H9 (cell line): ENCODE measurements around the gene HBD. TPM values are rescaled to one million over a fixed set of nuclear protein-coding genes. Genes with fewer than 3 reads are reported as not detected.

Experiments
- DNase-seq: peaks from one replicate; pipeline ENCODE4 v3.0.0-alpha.2; 2017
- H2AFZ ChIP-seq: one replicate; pipeline ENCODE4 v1.6.1; 2013; ENCODE audit warnings: mild to moderate bottlenecking, low read length, control low read depth, moderate library complexity
- H2AK5ac ChIP-seq: 2 replicates; pipeline ENCODE4 v1.6.1; 2013; ENCODE audit warnings: low read length, control low read depth, mixed read lengths; ENCODE audit not compliant: insufficient read length
- H2BK120ac ChIP-seq: one replicate; pipeline ENCODE4 v1.6.1; 2013; ENCODE audit warnings: low read depth, mild to moderate bottlenecking, low read length, control low read depth, inconsistent platforms; ENCODE audit not compliant: poor library complexity, severe bottlenecking
- H2BK12ac ChIP-seq: 2 replicates; pipeline ENCODE4 v1.6.1; 2013; ENCODE audit warnings: low read length, control low read depth, mixed read lengths, low read depth; ENCODE audit not compliant: insufficient read length
- H2BK15ac ChIP-seq: 2 replicates; pipeline ENCODE4 v1.6.1; 2013; ENCODE audit warnings: low read depth, low read length, control low read depth
- H2BK20ac ChIP-seq: one replicate; pipeline ENCODE4 v1.6.1; 2013; ENCODE audit warnings: low read depth, mild to moderate bottlenecking, low read length, control low read depth, inconsistent platforms; ENCODE audit not compliant: poor library complexity, severe bottlenecking
- H2BK5ac ChIP-seq: 2 replicates; pipeline ENCODE4 v1.6.1; 2013; ENCODE audit warnings: low read length, control low read depth, mixed read lengths; ENCODE audit not compliant: insufficient read length
- H3K14ac ChIP-seq: 2 replicates; pipeline ENCODE4 v1.6.1; 2013; ENCODE audit warnings: low read length, control low read depth; ENCODE audit not compliant: insufficient read depth
- H3K18ac ChIP-seq: 2 replicates; pipeline ENCODE4 v1.6.1; 2013; ENCODE audit warnings: low read depth, mild to moderate bottlenecking, mixed read lengths, low read length, control low read depth; ENCODE audit not compliant: insufficient read length
- H3K23ac ChIP-seq: 2 replicates; pipeline ENCODE4 v1.6.1; 2013; ENCODE audit warnings: low read length, control low read depth, mixed read lengths, low read depth; ENCODE audit not compliant: insufficient read length
- H3K23me2 ChIP-seq: 2 replicates; pipeline ENCODE4 v1.6.1; 2013; ENCODE audit warnings: low read depth, mild to moderate bottlenecking, mixed read lengths, low read length, control low read depth; ENCODE audit not compliant: insufficient read length, poor library complexity, severe bottlenecking
- H3K27ac ChIP-seq: 2 replicates; pipeline ENCODE4 v1.5.1; 2013; ENCODE audit warnings: low read length, control low read depth, mixed read lengths, low read depth; ENCODE audit not compliant: insufficient read length
- H3K27me3 ChIP-seq: 2 replicates; pipeline ENCODE4 v1.6.1; 2013; ENCODE audit warnings: low read length, control low read depth, inconsistent platforms; ENCODE audit not compliant: insufficient read depth
- H3K4ac ChIP-seq: 2 replicates; pipeline ENCODE4 v1.6.1; 2013; ENCODE audit warnings: low read depth, mild to moderate bottlenecking, control low read depth, inconsistent platforms, low read length, moderate library complexity
- H3K4me1 ChIP-seq: 2 replicates; pipeline ENCODE4 v1.6.1; 2013; ENCODE audit warnings: low read length, control low read depth, inconsistent platforms; ENCODE audit not compliant: insufficient read depth
- H3K4me2 ChIP-seq: 2 replicates; pipeline ENCODE4 v1.6.1; 2013; ENCODE audit warnings: low read length, control low read depth, mixed read lengths; ENCODE audit not compliant: insufficient read length, insufficient read depth
- H3K56ac ChIP-seq: 2 replicates; pipeline ENCODE4 v1.6.1; 2013; ENCODE audit warnings: low read depth, mild to moderate bottlenecking, mixed read lengths, low read length, control low read depth; ENCODE audit not compliant: insufficient read length
- H3K79me1 ChIP-seq: 2 replicates; pipeline ENCODE4 v1.6.1; 2013; ENCODE audit warnings: low read depth, mild to moderate bottlenecking, moderate library complexity, low read length, control low read depth, inconsistent platforms; ENCODE audit not compliant: insufficient read depth, poor library complexity, severe bottlenecking
- H3K79me2 ChIP-seq: 2 replicates; pipeline ENCODE4 v1.6.1; 2013; ENCODE audit warnings: low read length, control low read depth, inconsistent platforms; ENCODE audit not compliant: insufficient read depth
- H3K9ac ChIP-seq: 2 replicates; pipeline ENCODE4 v1.6.1; 2013; ENCODE audit warnings: low read length, control low read depth, mixed read lengths; ENCODE audit not compliant: insufficient read length; ENCODE audit errors: extremely low read depth
- H3K9me3 ChIP-seq: one replicate; pipeline ENCODE4 v1.6.1; 2013; ENCODE audit warnings: low read depth, low read length, inconsistent platforms; ENCODE audit not compliant: control insufficient read depth
- H3T11ph ChIP-seq: one replicate; pipeline ENCODE4 v1.6.1; 2013; ENCODE audit warnings: mild to moderate bottlenecking, low read length, control low read depth, inconsistent platforms
- H4K20me1 ChIP-seq: one replicate; pipeline ENCODE4 v1.6.1; 2013; ENCODE audit not compliant: control insufficient read depth, insufficient read length, insufficient read depth
- H4K5ac ChIP-seq: 2 replicates; pipeline ENCODE4 v1.6.1; 2013; ENCODE audit warnings: low read depth, mild to moderate bottlenecking, mixed read lengths, low read length, control low read depth; ENCODE audit not compliant: insufficient read length
- H4K8ac ChIP-seq: replicated peaks from 2 replicates; pipeline ENCODE4 v1.6.1; 2013; ENCODE audit warnings: low read length, control low read depth, mixed read lengths, low read depth; ENCODE audit not compliant: insufficient read length
- H4K91ac ChIP-seq: 2 replicates; pipeline ENCODE4 v1.6.1; 2013; ENCODE audit warnings: low read depth, mild to moderate bottlenecking, moderate library complexity, mixed read lengths, low read length, control low read depth; ENCODE audit not compliant: insufficient read length
- H3K27ac Mint-ChIP-seq, 3 experiments: 2 replicates in 2 of 3; 3 replicates in 1 of 3; pipeline ENCODE4 v1.8.0; 2020 to 2021; ENCODE audit warnings: mixed read lengths in 3 of 3, mild to moderate bottlenecking in 1 of 3, moderate library complexity in 1 of 3
- H3K27me3 Mint-ChIP-seq: 2 replicates; pipeline ENCODE4 v1.8.0; 2021; ENCODE audit warnings: low read depth, mild to moderate bottlenecking, moderate library complexity, mixed read lengths
- H3K36me3 Mint-ChIP-seq, 3 experiments: 2 replicates in 2 of 3; 3 replicates in 1 of 3; pipeline ENCODE4 v1.8.0; 2020 to 2021; ENCODE audit warnings: low read depth in 3 of 3, mixed read lengths in 3 of 3; ENCODE audit not compliant: insufficient read depth in 1 of 3
- H3K4me1 Mint-ChIP-seq, 2 experiments: 2 replicates each; pipeline ENCODE4 v1.8.0; 2020; ENCODE audit warnings: mixed read lengths in 2 of 2
- H3K4me3 Mint-ChIP-seq, 2 experiments: 2 replicates in 1 of 2; 3 replicates in 1 of 2; pipeline ENCODE4 v1.8.0; 2020 to 2021; ENCODE audit warnings: mild to moderate bottlenecking in 2 of 2, mixed read lengths in 2 of 2, moderate library complexity in 1 of 2
- H3K9me3 Mint-ChIP-seq, 2 experiments: 2 replicates in 1 of 2; 3 replicates in 1 of 2; pipeline ENCODE4 v1.8.0; 2020; ENCODE audit warnings: mild to moderate bottlenecking in 2 of 2, mixed read lengths in 2 of 2, moderate library complexity in 1 of 2
- CTCF ChIP-seq: fragments of 200-600 bp; sonication (generic); conservative IDR thresholded peaks from 3 replicates; pipeline ENCODE4 v1.8.0; 2021; ENCODE audit warnings: antibody characterized with exemption, mild to moderate bottlenecking
- WGBS: extraction: QIAGEN DNeasy Blood & Tissue Kit; methylation state at CpG from one replicate; pipeline ENCODE4 v1.1.7; 2013; ENCODE audit warnings: missing lambda C conversion rate, low lambda C conversion rate, mixed read lengths; ENCODE audit not compliant: insufficient read length; ENCODE audit errors: extremely low coverage; 5-methylcytosine and 5-hydroxymethylcytosine counted together
- total RNA-seq: library from RNA; stranded (reverse); gene quantifications from 2 replicates; pipeline ENCODE4 v1.2.1, GENCODE V29; 2021

Gene HBD
- total RNA-seq, 1 experiment from 2014 or later = not detected

- no peak overlapping the region for H3K4me3 Mint-ChIP-seq
- WGBS = no CpG with 5 or more reads among the region's 2 CpGs
- Histone ChIP-seq H3K18ac (no peak overlapping the region), H3K9ac (no peak overlapping the region), H2BK12ac (no peak overlapping the region), H3K79me2 (no peaks in the 10 kb centered on the region), H3K79me1 (no peaks in the 10 kb centered on the region), H3K14ac (no peak overlapping the region), H3K56ac (no peak overlapping the region), H3K23ac (no peak overlapping the region), H3K4me2 (no peak overlapping the region), H2AFZ (no peak overlapping the region), H4K91ac (no peak overlapping the region), H3T11ph (no peak overlapping the region), H3K4ac (no peak overlapping the region), H2BK15ac (no peak overlapping the region), H2BK5ac (no peak overlapping the region), H3K9me3 (no peaks in the 10 kb centered on the region), H2BK120ac (no peak overlapping the region), H3K23me2 (no peaks in the 10 kb centered on the region), H2AK5ac (no peak overlapping the region), H4K20me1 (no peaks in the 10 kb centered on the region), H3K27ac (no peak overlapping the region), H3K27me3 (no peaks in the 10 kb centered on the region), H4K8ac (no peak overlapping the region), H4K5ac (no peak overlapping the region), H3K4me1 (no peaks in the 10 kb centered on the region), H2BK20ac (no peak overlapping the region)
- no peak overlapping the region for H3K27ac Mint-ChIP-seq
- TF ChIP-seq CTCF = no peak
- H3K27me3 Mint-ChIP-seq = peaks cover 6% of the 10 kb centered on the region
- H3K36me3 Mint-ChIP-seq = no peaks in the 10 kb centered on the region
- no peaks in the 10 kb centered on the region for H3K4me1 Mint-ChIP-seq
- DNase-seq = no peak
- no peaks in the 10 kb centered on the region for H3K9me3 Mint-ChIP-seq
These were observed 3.1 kb upstream of the HBD start for GRCh38 chr11:5237420-5237819.
